Endothelial cell of umbilical vein (primary cell): ENCODE data around the gene ADORA2B. TPM values are rescaled to one million over a fixed set of nuclear protein-coding genes. Genes with fewer than 3 reads are reported as not detected.

Experiments used
- BruUV-seq: library from RNA; stranded (reverse); fragments of 400-500 nt; replicated peaks from 2 replicates; lab custom pipeline; 2021; lab: Mats Ljungman, UMichigan
- CTCF ChIA-PET: fragments of 300-600, 350-600 bp; sonication (Branson Sonifier 250); formaldehyde crosslinking; loops from one replicate; lab custom pipeline; 2021; ENCODE audit warnings: antibody characterized with exemption, inconsistent platforms; lab: Charles Lee
- POLR2A ChIA-PET: fragments of 300-600, 350-600 bp; sonication (Branson Sonifier 250); formaldehyde crosslinking; loops from one replicate; lab custom pipeline; 2021; ENCODE audit warnings: antibody characterized with exemption, inconsistent platforms; lab: Charles Lee
- DNase-seq: peaks from one replicate; pipeline ENCODE4 v3.0.0-alpha.2; 2011; ENCODE audit warnings: low read depth, low spot score
- FAIRE-seq: peaks from 2 replicates; lab custom pipeline; 2011; peaks lifted over from hg19 to GRCh38; lab: Jason Lieb, UNC
- H2AFZ ChIP-seq: 2 replicates; pipeline ENCODE4 v1.6.0; 2012; ENCODE audit warnings: low read depth, low read length, control low read depth, inconsistent platforms
- H3K27ac ChIP-seq: 2 replicates; pipeline ENCODE4 v1.5.1; 2011; ENCODE audit warnings: low read depth, mild to moderate bottlenecking, control low read depth, low read length, moderate library complexity; ENCODE audit not compliant: insufficient read depth
- H3K27me3 ChIP-seq, 2 experiments: 2 replicates each; pipeline versions ENCODE4 v1.6.0 to v1.6.1; 2011; ENCODE audit warnings: low read length in 2 of 2, mixed read lengths in 1 of 2; ENCODE audit not compliant: control insufficient read depth in 2 of 2, insufficient read depth in 2 of 2
- H3K36me3 ChIP-seq, 2 experiments: 2 replicates in 1 of 2; 3 replicates in 1 of 2; pipeline ENCODE4 v1.5.1; 2011; ENCODE audit warnings: low read length in 2 of 2, mild to moderate bottlenecking in 1 of 2, moderate library complexity in 1 of 2; ENCODE audit not compliant: control insufficient read depth in 2 of 2, insufficient read depth in 2 of 2; ENCODE audit errors: extremely low read depth in 1 of 2
- H3K4me1 ChIP-seq: 3 replicates; pipeline ENCODE4 v1.5.1; 2011; ENCODE audit warnings: mild to moderate bottlenecking, low read length; ENCODE audit not compliant: control insufficient read depth, insufficient read depth; ENCODE audit errors: extremely low read depth
- H3K4me2 ChIP-seq: 2 replicates; pipeline ENCODE4 v1.6.1; 2011; ENCODE audit warnings: low read length, control low read depth, mixed read lengths; ENCODE audit not compliant: insufficient read depth
- H3K4me3 ChIP-seq, 3 experiments: fragments of 200-600 bp in 1 of 3; sonication (generic), shearing (Covaris generic) in 1 of 3; replicated peaks in 1 of 3; 2 replicates each; pipeline ENCODE4 v1.5.1; 2011 to 2016; ENCODE audit warnings: control low read depth in 3 of 3, low read length in 3 of 3, mild to moderate bottlenecking in 2 of 3, inconsistent platforms in 1 of 3, low read depth in 1 of 3, moderate library complexity in 1 of 3; ENCODE audit not compliant: insufficient read depth in 1 of 3
- H3K79me2 ChIP-seq: 2 replicates; pipeline ENCODE4 v1.6.0; 2012; ENCODE audit warnings: low read length, inconsistent platforms; ENCODE audit not compliant: control insufficient read depth, insufficient read depth
- H3K9ac ChIP-seq: replicated peaks from 2 replicates; pipeline ENCODE3; 2011; ENCODE audit warnings: low read length, control low read depth; ENCODE audit not compliant: insufficient read depth; ENCODE audit errors: extremely low read depth
- H3K9me1 ChIP-seq: replicated peaks from 3 replicates; pipeline ENCODE4 v1.6.0; 2011; ENCODE audit warnings: mild to moderate bottlenecking, low read length; ENCODE audit not compliant: control insufficient read depth, insufficient read depth; ENCODE audit errors: extremely low read depth
- H3K9me3 ChIP-seq: replicated peaks from 2 replicates; pipeline ENCODE4 v1.5.1; 2012; ENCODE audit warnings: low read length, inconsistent platforms; ENCODE audit not compliant: control insufficient read depth, insufficient read depth
- H4K20me1 ChIP-seq: replicated peaks from 2 replicates; pipeline ENCODE3; 2011; ENCODE audit warnings: mild to moderate bottlenecking, low read length; ENCODE audit not compliant: control insufficient read depth, insufficient read depth; ENCODE audit errors: extremely low read depth
- CTCF ChIP-seq, 2 donors: IDR thresholded peaks; 1 replicate in 1 of 2; 2 replicates in 1 of 2; pipeline ENCODE4 v1.5.1; 2011; ENCODE audit warnings: low read length in 2 of 2, mild to moderate bottlenecking in 2 of 2, moderate library complexity in 2 of 2, control low read depth in 1 of 2, inconsistent platforms in 1 of 2, low read depth in 1 of 2; ENCODE audit not compliant: insufficient read depth in 1 of 2; ENCODE audit errors: extremely low read depth in 1 of 2
- EZH2 ChIP-seq: IDR thresholded peaks from 2 replicates; pipeline ENCODE4 v1.6.1; 2012; ENCODE audit warnings: borderline replicate concordance, low read depth, mild to moderate bottlenecking, moderate library complexity, low read length, inconsistent platforms; ENCODE audit not compliant: severe bottlenecking
- GATA2 ChIP-seq: IDR thresholded peaks from 2 replicates; pipeline ENCODE4 v1.7.0; 2011; ENCODE audit warnings: low read depth, mild to moderate bottlenecking, moderate library complexity, mixed read lengths, low read length; ENCODE audit not compliant: insufficient read length, insufficient read depth
- JUN ChIP-seq: IDR thresholded peaks from 2 replicates; pipeline ENCODE4 v1.6.1; 2011; ENCODE audit warnings: borderline replicate concordance, low read depth; ENCODE audit not compliant: insufficient read length, insufficient read depth
- MYC ChIP-seq: IDR thresholded peaks from one replicate; pipeline ENCODE4 v1.6.1; 2011; ENCODE audit warnings: mild to moderate bottlenecking, low read depth, low read length
- POLR2A ChIP-seq: IDR thresholded peaks from 2 replicates; pipeline ENCODE4 v1.6.1; 2012; ENCODE audit warnings: low read depth, mild to moderate bottlenecking, control low read depth, low read length
- POLR2AphosphoS5 ChIP-seq: IDR thresholded peaks from 2 replicates; pipeline ENCODE4 v1.6.1; 2012; ENCODE audit warnings: low read depth, mild to moderate bottlenecking, control low read depth, low read length, moderate library complexity; ENCODE audit not compliant: insufficient read depth
- dilution Hi-C: fragments of 300-500 bp; cut with MboI; formaldehyde crosslinking; loops from one replicate; pipeline ENCODE4 v1.15.0; 2019; ENCODE audit warnings: low sequenced_read_pairs; ENCODE audit not compliant: extremely low pct_ligation_motif_present
- intact Hi-C: fragments of 100-400 bp; cut with micrococcal nuclease; formaldehyde crosslinking; loops from one replicate; pipeline ENCODE4 v1.10.0; 2022
- polyA plus RNA-seq, 4 experiments: library from polyadenylated mRNA; depleted of rRNA in 3 of 4; stranded (reverse) in 3 of 4; unstranded in 1 of 4; fragments of >200 nt; gene quantifications; 2 replicates each; pipeline versions ENCODE4 v1.2.1 to v1.2.3, GENCODE V29; 2011 to 2012; ENCODE audit warnings: missing spikeins in 1 of 4
- total RNA-seq: library from RNA; stranded (reverse); gene quantifications from 2 replicates; pipeline ENCODE4 v1.2.3, GENCODE V29; 2021

The ADORA2B gene
- total and polyA plus RNA-seq, 2 donors (not counting 3 experiments of a cell fraction or from before 2014, with no cell fraction given): 8.8 to 9.8 TPM

GRCh38 chr17:15981646-15982580, 37.0 kb downstream of the ADORA2B start:
- ChIA-PET CTCF (interaction anchor here (1.0 to 2.5 kb wide), 4 partner anchors 12 to 37 kb away, joined by 3 to 9 read pairs (median 4); partner anchors contain the start of genes ADORA2B and ZSWIM7), POLR2A (no interaction called here)
- Histone ChIP-seq H3K79me2 (no peaks in the 10 kb centered on the region), H2AFZ (peak overlapping the region; percentile 28), H3K4me3 (no peak overlapping the region), H3K9me3 (no peaks in the 10 kb centered on the region), H3K27me3 (no peaks in the 10 kb centered on the region), H3K4me2 (peak overlapping the region; percentile 8), H3K9ac (no peak overlapping the region), H3K4me1 (peaks cover 22% of the 10 kb centered on the region), H4K20me1 (no peaks in the 10 kb centered on the region), H3K9me1 (no peaks in the 10 kb centered on the region), H3K27ac (peak overlapping the region; percentile 57), H3K36me3 (peaks cover 5 to 9% of the 10 kb centered on the region in 2 experiments)
- FAIRE-seq: peak; percentile 64
- dilution Hi-C loops: no loop called here
- TF ChIP-seq GATA2 (peak; percentile 46), MYC (no peak)
- DNase-seq: peak; percentile 33
- no TSS peak for BruUV-seq
- intact Hi-C loops: no loop called here

- H3K4me2 ChIP-seq: no peak overlapping the region
- TF ChIP-seq JUN: no peak
- TF ChIP-seq POLR2A: no peak
- no peak for TF ChIP-seq CTCF (IDR thresholded peaks at IDR 0.05; ENCODE audit: extremely low read depth in 1 of 2, insufficient read depth in 1 of 2, low read depth in 1 of 2, low read length in 2 of 2)
- no peak for TF ChIP-seq POLR2AphosphoS5
- no peak for TF ChIP-seq EZH2
- no peak for TF ChIP-seq GATA2
- no TSS peak for BruUV-seq
- H3K27me3 ChIP-seq: no peaks in the 10 kb centered on the region
- ChIA-PET POLR2A (no interaction called here), CTCF (interaction anchor here (3.8 to 6.8 kb wide), 2 partner anchors 51 to 168 kb away, joined by 20 to 133 read pairs; partner anchors contain the start of gene ADORA2B)
- no peak overlapping the region for H3K27ac ChIP-seq
- intact Hi-C loops (no loop called here), dilution Hi-C loops (no loop called here)
- FAIRE-seq: no peak
- no peak overlapping the region for H3K9ac ChIP-seq
- peaks cover 15% of the 10 kb centered on the region for H3K4me1 ChIP-seq
- H3K9me1 ChIP-seq: no peaks in the 10 kb centered on the region
- no peak for DNase-seq
- no peak overlapping the region for H2AFZ ChIP-seq
- no peaks in the 10 kb centered on the region for H4K20me1 ChIP-seq
- H3K9me3 ChIP-seq: no peaks in the 10 kb centered on the region
- H3K79me2 ChIP-seq: peaks cover 14% of the 10 kb centered on the region
- H3K36me3 ChIP-seq: peaks cover 0 to 1% of the 10 kb centered on the region in 2 experiments
- no peak overlapping the region for H3K4me3 ChIP-seq
These were observed 51.4 kb downstream of the ADORA2B start for GRCh38 chr17:15996322-15996721.
